GM19372 (cell line): ENCODE results near the gene ABL1.

ENCODE experiments used
- ATAC-seq: cut with Tn5 transposase; IDR thresholded peaks from one replicate; pipeline ENCODE4 v1.9.1; 2021; ENCODE audit warnings: mild to moderate bottlenecking, low read depth, moderate library complexity; ENCODE audit not compliant: unreplicated experiment

ABL1 gene

GRCh38 chr9:130869250-130869649 is 34.2 kb downstream of the ABL1 start:
- no peak for ATAC-seq

GRCh38 chr9:130870491-130871381 is 35.7 kb downstream of the ABL1 start:
- no peak for ATAC-seq

GRCh38 chr9:130871395-130872062 is 36.5 kb downstream of the ABL1 start:
- ATAC-seq: no peak

- no peak for ATAC-seq
These were observed 37.0 kb downstream of the ABL1 start for GRCh38 chr9:130872093-130872492.

GRCh38 chr9:130872508-130872907 is 37.5 kb downstream of the ABL1 start:
- no peak for ATAC-seq

- no peak for ATAC-seq
These were observed 38.0 kb downstream of the ABL1 start for GRCh38 chr9:130872912-130873503.

- ATAC-seq: no peak
These were observed 38.9 kb downstream of the ABL1 start for GRCh38 chr9:130873966-130874365.

- ATAC-seq: no peak
These were observed 39.7 kb downstream of the ABL1 start for GRCh38 chr9:130874783-130875182.

GRCh38 chr9:130877300-130877699 is 42.2 kb downstream of the ABL1 start:
- ATAC-seq: no peak

- ATAC-seq: no peak
These were observed 43.2 kb downstream of the ABL1 start for GRCh38 chr9:130878295-130878694.

GRCh38 chr9:130879863-130880411 is 44.9 kb downstream of the ABL1 start:
- no peak for ATAC-seq

- no peak for ATAC-seq
These were observed 45.7 kb downstream of the ABL1 start for GRCh38 chr9:130880599-130881220.

- ATAC-seq: no peak
These were observed 46.5 kb downstream of the ABL1 start for GRCh38 chr9:130881516-130881915.

- no peak for ATAC-seq
These were observed 47.7 kb downstream of the ABL1 start for GRCh38 chr9:130882696-130883225.

GRCh38 chr9:130883479-130883878 is 48.4 kb downstream of the ABL1 start:
- ATAC-seq: no peak

GRCh38 chr9:130884111-130884531 is 49.1 kb downstream of the ABL1 start:
- ATAC-seq: no peak

- no peak for ATAC-seq
These were observed 49.8 kb downstream of the ABL1 start for GRCh38 chr9:130884542-130885483.

GRCh38 chr9:130885484-130886375 is 50.7 kb downstream of the ABL1 start:
- ATAC-seq: no peak
